K562 (cell line): Measurements from ENCODE around the gene KLC1. TPM values are rescaled to one million over a fixed set of nuclear protein-coding genes. Genes with fewer than 3 reads are reported as not detected.

Experiments
- CSDE1 ChIP-seq, 2 experiments: fragments of 450-650 bp; IDR thresholded peaks; 2 replicates each; pipeline ENCODE4 v1.6.1; 2016; ENCODE audit warnings: mild to moderate bottlenecking in 1 of 2
- ETV5 ChIP-seq: sonication (generic); formaldehyde crosslinking; IDR thresholded peaks from 2 replicates; pipeline ENCODE4 v1.4.0; 2020; ENCODE audit warnings: low read depth, mild to moderate bottlenecking, missing genetic modification reagents
- FOSL1 ChIP-seq: fragments of 200-800 bp; sonication (Bioruptor generic); conservative IDR thresholded peaks from 2 replicates; pipeline ENCODE4 v1.6.1; 2016; ENCODE audit warnings: missing genetic modification characterization, missing compliant biosample characterization
- MTA2 ChIP-seq: fragments of 450-650 bp; IDR thresholded peaks from 2 replicates; pipeline ENCODE4 v1.6.1; 2016; ENCODE audit warnings: low read depth
- NCOA6 ChIP-seq: fragments of 450-650 bp; IDR thresholded peaks from 2 replicates; pipeline ENCODE4 v1.6.1; 2017; ENCODE audit warnings: mild to moderate bottlenecking
- NFIX ChIP-seq: fragments of 250-450 bp; sonication (Bioruptor Pico); IDR thresholded peaks from 2 replicates; pipeline ENCODE4 v1.4.0; 2020; ENCODE audit warnings: low read depth, mild to moderate bottlenecking, moderate library complexity
- NR2C1 ChIP-seq, 2 experiments: fragments of 450-650 bp; IDR thresholded peaks; 2 replicates each; pipeline ENCODE4 v1.6.1; 2017; ENCODE audit warnings: mild to moderate bottlenecking in 2 of 2, antibody characterized with exemption in 1 of 2, inconsistent platforms in 1 of 2, missing compliant biosample characterization in 1 of 2, missing genetic modification characterization in 1 of 2
- SMARCE1 ChIP-seq: fragments of 450-650 bp; IDR thresholded peaks from 2 replicates; pipeline ENCODE4 v1.7.1; 2016; ENCODE audit warnings: mild to moderate bottlenecking
- TAF1 ChIP-seq: IDR thresholded peaks from 2 replicates; pipeline ENCODE4 v1.6.1; 2011; ENCODE audit warnings: mild to moderate bottlenecking, low read length, moderate library complexity; ENCODE audit not compliant: insufficient read depth, control insufficient read depth, severe bottlenecking; ENCODE audit errors: extremely low read depth
- ZNF24 ChIP-seq: fragments of 450-650 bp; IDR thresholded peaks from 2 replicates; pipeline ENCODE4 v1.6.1; 2016
- ZNF444 ChIP-seq: fragments of 250-450 bp; sonication (Bioruptor Pico); IDR thresholded peaks from 2 replicates; pipeline ENCODE4 v1.4.0; 2020; ENCODE audit warnings: mild to moderate bottlenecking, moderate library complexity
- ZNF696 ChIP-seq: fragments of 250-450 bp; sonication (Bioruptor Pico); conservative IDR thresholded peaks from 2 replicates; pipeline ENCODE4 v1.4.0; 2020; ENCODE audit warnings: mild to moderate bottlenecking, moderate library complexity
- ZZZ3 ChIP-seq: fragments of 450-650 bp; IDR thresholded peaks from 2 replicates; pipeline ENCODE4 v1.6.1; 2016; ENCODE audit warnings: antibody characterized with exemption, mild to moderate bottlenecking, moderate library complexity
- polyA plus RNA-seq, 8 experiments: library from polyadenylated mRNA; depleted of rRNA in 4 of 8; stranded (reverse) in 5 of 8; unstranded in 3 of 8; fragments of >200 nt; fragmentation: Nextera tagmentation in 2 of 8; fragmentation: Illumina TruSeq in 1 of 8; extraction: Ambion mirVana in 2 of 8; extraction: Trizol in 1 of 8; gene quantifications; 2 replicates each; pipeline versions ENCODE4 v1.2.1 to v1.2.3, GENCODE V29; 2011 to 2014; ENCODE audit warnings: inconsistent platforms in 1 of 8, missing spikeins in 1 of 8
- total RNA-seq, 7 experiments: library from RNA; depleted of rRNA in 6 of 7; stranded (reverse); fragments of >200 nt in 6 of 7; fragmentation: Illumina TruSeq in 2 of 7; extraction: Trizol in 2 of 7; gene quantifications; 2 replicates each; pipeline versions ENCODE4 v1.2.1 to v1.2.3, GENCODE V29; 2011 to 2021; ENCODE audit warnings: low replicate concordance in 1 of 7
- TF ChIP-seq, protein P1 (sequence below): sonication (generic); formaldehyde crosslinking; IDR thresholded peaks from 2 replicates; pipeline ENCODE4 v1.8.0; 2022; ENCODE audit warnings: missing genetic modification reagents, mild to moderate bottlenecking, borderline replicate concordance
- TF ChIP-seq, protein P2 (sequence below), 2 experiments: IDR thresholded peaks; 2 replicates each; pipeline ENCODE4 v1.6.1; 2011; ENCODE audit warnings: borderline replicate concordance in 1 of 2, control low read depth in 1 of 2, low read depth in 1 of 2, low read length in 1 of 2, mild to moderate bottlenecking in 1 of 2, mixed read lengths in 1 of 2, moderate library complexity in 1 of 2; ENCODE audit not compliant: insufficient read depth in 1 of 2, insufficient read length in 1 of 2, poor library complexity in 1 of 2, severe bottlenecking in 1 of 2; ENCODE audit errors: extremely low read depth in 1 of 2
- TF ChIP-seq, protein P3 (sequence below): fragments of 200-800 bp; sonication (Bioruptor generic); IDR thresholded peaks from 2 replicates; pipeline ENCODE4 v1.6.1; 2016; ENCODE audit warnings: missing genetic modification characterization, missing compliant biosample characterization
- TF ChIP-seq, protein P4 (sequence below): IDR thresholded peaks from 2 replicates; pipeline ENCODE4 v1.6.1; 2011; ENCODE audit warnings: borderline replicate concordance, low read depth, mild to moderate bottlenecking, moderate library complexity, low read length; ENCODE audit not compliant: insufficient read depth, poor library complexity, severe bottlenecking

The KLC1 gene
- total and polyA plus RNA-seq, 9 of the 15 experiments (the other 6 are each of a cell fraction or from before 2014, with no cell fraction given) = 4.9 to 134 (median 54.8) TPM

DNA sequence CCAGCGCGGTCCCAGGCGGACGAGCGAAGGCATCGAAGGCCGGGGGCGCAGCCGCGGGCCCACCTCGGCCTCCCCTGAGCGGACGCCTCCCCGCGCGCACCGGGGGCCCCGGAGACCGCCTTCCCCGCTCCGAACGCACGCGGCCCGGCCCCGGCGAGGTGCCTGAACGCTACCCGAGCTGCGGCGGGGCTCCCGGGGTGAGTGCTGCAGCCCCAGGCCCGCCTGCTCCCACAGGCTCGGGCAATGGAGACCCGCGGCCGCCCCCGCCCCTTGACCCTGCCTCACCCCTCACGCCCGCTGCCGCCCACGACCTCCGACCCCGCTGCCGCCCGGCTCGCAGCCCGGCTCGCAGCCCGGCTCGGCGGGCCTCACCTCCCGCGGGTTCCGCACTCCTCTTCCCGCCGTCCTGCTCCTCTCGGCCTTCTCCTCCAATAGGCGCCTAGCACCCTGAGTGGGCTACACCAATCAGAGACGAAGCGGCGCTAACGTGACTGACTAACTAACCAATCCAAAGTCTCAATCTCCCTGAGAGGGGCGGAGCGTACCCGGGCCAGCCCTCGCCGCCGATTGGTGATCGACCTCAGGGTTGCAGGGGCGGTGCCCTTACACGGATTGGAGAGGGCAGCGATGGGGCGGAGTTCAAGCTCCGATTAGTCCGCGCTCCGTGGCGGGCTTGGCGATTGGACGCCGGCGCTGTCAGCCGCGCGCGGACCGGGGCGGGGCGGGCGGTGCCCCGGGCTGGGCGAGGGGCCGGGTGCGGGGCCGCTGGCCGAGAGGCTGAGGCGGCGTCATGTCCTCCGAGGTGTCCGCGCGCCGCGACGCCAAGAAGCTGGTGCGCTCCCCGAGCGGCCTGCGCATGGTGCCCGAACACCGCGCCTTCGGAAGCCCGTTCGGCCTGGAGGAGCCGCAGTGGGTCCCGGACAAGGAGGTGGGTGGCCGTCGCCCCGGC is 86.3 kb downstream of the KLC1 start, which contains the start of the genes XRCC3 and ZFYVE21 (continued):
- TF ChIP-seq MTA2 (no peak), NCOA6 (no peak), ZNF24 (no peak), CSDE1 (IDR thresholded peaks at IDR 0.05) (no peak), NR2C1 (IDR thresholded peaks at IDR 0.05) (0 out of 2 replicates have a peak, but pooled peaks have one; percentile 19), NR2C1 (tag; IDR thresholded peaks at IDR 0.05) (no peak), ZZZ3 (no peak), NFIX (CRISPR knock-in tag) (no peak), ZNF696 (CRISPR knock-in tag) (no peak), ZNF444 (CRISPR knock-in tag) (no peak), TAF1 (peak; percentile 48), ETV5 (no peak), FOSL1 (tag) (no peak), SMARCE1 (no peak)
- TF ChIP-seq, protein P1, sequence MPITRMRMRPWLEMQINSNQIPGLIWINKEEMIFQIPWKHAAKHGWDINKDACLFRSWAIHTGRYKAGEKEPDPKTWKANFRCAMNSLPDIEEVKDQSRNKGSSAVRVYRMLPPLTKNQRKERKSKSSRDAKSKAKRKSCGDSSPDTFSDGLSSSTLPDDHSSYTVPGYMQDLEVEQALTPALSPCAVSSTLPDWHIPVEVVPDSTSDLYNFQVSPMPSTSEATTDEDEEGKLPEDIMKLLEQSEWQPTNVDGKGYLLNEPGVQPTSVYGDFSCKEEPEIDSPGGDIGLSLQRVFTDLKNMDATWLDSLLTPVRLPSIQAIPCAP (CRISPR knock-in tag) = no peak
- TF ChIP-seq, protein P2, sequence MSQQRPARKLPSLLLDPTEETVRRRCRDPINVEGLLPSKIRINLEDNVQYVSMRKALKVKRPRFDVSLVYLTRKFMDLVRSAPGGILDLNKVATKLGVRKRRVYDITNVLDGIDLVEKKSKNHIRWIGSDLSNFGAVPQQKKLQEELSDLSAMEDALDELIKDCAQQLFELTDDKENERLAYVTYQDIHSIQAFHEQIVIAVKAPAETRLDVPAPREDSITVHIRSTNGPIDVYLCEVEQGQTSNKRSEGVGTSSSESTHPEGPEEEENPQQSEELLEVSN (IDR thresholded peaks at IDR 0.05; ENCODE audit: borderline replicate concordance in 1 of 2, extremely low read depth in 1 of 2, insufficient read depth in 1 of 2, insufficient read length in 1 of 2, low read depth in 1 of 2, low read length in 1 of 2, poor library complexity in 1 of 2, severe bottlenecking in 1 of 2) = peak; percentile 92 to 97
- TF ChIP-seq, protein P3, sequence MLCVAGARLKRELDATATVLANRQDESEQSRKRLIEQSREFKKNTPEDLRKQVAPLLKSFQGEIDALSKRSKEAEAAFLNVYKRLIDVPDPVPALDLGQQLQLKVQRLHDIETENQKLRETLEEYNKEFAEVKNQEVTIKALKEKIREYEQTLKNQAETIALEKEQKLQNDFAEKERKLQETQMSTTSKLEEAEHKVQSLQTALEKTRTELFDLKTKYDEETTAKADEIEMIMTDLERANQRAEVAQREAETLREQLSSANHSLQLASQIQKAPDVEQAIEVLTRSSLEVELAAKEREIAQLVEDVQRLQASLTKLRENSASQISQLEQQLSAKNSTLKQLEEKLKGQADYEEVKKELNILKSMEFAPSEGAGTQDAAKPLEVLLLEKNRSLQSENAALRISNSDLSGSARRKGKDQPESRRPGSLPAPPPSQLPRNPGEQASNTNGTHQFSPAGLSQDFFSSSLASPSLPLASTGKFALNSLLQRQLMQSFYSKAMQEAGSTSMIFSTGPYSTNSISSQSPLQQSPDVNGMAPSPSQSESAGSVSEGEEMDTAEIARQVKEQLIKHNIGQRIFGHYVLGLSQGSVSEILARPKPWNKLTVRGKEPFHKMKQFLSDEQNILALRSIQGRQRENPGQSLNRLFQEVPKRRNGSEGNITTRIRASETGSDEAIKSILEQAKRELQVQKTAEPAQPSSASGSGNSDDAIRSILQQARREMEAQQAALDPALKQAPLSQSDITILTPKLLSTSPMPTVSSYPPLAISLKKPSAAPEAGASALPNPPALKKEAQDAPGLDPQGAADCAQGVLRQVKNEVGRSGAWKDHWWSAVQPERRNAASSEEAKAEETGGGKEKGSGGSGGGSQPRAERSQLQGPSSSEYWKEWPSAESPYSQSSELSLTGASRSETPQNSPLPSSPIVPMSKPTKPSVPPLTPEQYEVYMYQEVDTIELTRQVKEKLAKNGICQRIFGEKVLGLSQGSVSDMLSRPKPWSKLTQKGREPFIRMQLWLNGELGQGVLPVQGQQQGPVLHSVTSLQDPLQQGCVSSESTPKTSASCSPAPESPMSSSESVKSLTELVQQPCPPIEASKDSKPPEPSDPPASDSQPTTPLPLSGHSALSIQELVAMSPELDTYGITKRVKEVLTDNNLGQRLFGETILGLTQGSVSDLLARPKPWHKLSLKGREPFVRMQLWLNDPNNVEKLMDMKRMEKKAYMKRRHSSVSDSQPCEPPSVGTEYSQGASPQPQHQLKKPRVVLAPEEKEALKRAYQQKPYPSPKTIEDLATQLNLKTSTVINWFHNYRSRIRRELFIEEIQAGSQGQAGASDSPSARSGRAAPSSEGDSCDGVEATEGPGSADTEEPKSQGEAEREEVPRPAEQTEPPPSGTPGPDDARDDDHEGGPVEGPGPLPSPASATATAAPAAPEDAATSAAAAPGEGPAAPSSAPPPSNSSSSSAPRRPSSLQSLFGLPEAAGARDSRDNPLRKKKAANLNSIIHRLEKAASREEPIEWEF (CRISPR knock-in tag) = no peak
- TF ChIP-seq, protein P4, sequence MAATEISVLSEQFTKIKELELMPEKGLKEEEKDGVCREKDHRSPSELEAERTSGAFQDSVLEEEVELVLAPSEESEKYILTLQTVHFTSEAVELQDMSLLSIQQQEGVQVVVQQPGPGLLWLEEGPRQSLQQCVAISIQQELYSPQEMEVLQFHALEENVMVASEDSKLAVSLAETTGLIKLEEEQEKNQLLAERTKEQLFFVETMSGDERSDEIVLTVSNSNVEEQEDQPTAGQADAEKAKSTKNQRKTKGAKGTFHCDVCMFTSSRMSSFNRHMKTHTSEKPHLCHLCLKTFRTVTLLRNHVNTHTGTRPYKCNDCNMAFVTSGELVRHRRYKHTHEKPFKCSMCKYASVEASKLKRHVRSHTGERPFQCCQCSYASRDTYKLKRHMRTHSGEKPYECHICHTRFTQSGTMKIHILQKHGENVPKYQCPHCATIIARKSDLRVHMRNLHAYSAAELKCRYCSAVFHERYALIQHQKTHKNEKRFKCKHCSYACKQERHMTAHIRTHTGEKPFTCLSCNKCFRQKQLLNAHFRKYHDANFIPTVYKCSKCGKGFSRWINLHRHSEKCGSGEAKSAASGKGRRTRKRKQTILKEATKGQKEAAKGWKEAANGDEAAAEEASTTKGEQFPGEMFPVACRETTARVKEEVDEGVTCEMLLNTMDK = no peak
